ENCODE results near the gene NPBWR2.

The NPBWR2 gene

DNA sequence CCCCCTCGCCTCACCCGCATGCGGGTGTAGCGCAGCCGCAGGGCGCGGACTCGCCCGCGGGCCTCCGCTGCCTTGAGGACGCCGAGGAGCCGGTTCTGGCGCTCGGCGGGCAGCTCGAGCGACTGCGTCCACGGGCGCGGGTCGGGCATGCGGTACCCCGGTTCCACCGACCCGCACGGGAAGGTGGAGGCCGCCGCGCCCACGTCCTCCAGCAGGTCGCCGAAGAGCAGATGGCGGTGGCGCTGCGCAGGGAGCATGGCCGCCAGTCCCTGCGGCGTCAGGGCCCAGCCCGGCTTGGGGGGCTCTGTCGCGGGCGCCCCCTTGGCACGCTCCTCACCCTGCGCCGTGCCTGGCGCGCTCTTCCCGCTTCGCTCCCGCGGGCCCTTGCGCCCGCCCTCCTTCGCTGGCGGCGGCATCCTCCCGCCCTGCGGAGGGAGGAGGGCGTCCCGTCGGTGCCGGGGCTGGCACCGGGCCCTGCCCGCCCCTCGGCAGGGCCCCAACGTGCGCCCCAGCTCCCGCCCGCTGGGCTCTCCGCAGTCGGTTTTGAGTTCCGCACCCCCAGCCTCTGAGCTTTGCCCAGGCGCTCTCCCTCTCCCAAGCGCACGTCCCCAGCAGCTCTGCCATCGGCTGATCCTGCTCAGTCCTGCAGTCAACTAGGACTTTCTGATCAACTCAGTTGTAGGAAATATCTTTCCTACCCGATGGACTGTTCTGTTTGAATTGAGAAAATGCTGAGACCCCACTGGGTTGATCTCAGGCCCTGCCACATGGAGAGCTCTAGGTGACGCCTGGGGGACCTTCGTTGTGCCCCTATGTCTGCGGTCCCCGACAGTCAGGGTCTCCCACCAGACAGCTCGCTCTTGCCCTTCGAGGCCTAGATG lies 23.3 kb downstream of the NPBWR2 start, which contains the start of gene LKAAEAR1:
Gene LKAAEAR1, minus strand, starts transcription at position 595 of the 881 bp plus-strand sequence. Its CDS starts 179 bp downstream, at position 416.
- DNase-seq (ENCODE audit: low spot score): no peak

DNA sequence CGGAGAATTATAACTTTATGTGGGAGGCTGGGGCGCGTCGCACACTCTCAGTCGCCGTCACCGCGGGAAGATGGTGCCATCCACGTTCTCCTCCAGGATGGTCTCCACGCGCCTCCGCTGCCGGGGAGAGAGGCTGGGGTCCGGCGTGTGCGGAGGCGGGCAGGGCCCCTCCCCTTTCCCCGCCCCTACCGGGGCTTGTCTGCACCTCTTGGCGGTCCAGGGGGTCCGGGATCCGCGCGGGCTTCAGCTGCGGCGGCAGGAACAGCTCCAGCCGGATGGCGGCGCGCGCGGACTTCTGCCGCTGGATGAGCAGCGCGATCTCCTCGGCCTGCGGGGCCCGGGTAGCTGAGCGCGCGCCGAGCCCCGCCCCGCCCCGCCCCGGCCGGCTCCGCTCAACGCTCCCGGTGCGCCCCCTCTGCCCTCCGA lies 24.0 kb downstream of the NPBWR2 start:
- peak; percentile 89 for DNase-seq (ENCODE audit: low spot score)

DNA sequence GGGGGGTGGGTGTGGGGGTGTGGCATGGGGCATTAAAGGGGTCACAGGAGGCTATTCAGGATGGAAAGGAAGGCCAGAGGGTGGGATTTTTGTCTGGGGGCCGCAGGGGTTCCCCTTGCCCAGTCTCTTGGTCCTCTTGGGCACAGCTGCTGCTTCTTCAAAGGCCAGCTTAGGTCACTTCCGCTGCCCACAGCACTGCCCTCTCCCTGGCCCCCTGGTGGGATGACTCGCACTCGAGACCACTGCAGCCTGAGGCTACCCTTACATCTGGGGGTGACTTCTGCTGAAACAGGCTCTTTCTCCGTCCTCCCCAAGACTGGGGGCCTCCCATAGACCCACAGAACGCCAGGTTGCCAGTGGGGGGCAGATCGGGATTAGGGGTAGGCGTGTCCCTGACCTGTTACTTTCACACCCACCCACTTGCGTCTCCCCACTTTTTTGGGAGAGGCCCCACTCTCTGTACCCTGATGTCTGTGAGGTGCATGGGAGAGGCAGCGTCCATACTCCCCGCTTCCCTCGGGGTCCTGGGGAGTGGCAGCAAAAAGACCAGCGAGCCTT lies 24.5 kb downstream of the NPBWR2 start:
- no peak for DNase-seq (ENCODE audit: low spot score)

DNA sequence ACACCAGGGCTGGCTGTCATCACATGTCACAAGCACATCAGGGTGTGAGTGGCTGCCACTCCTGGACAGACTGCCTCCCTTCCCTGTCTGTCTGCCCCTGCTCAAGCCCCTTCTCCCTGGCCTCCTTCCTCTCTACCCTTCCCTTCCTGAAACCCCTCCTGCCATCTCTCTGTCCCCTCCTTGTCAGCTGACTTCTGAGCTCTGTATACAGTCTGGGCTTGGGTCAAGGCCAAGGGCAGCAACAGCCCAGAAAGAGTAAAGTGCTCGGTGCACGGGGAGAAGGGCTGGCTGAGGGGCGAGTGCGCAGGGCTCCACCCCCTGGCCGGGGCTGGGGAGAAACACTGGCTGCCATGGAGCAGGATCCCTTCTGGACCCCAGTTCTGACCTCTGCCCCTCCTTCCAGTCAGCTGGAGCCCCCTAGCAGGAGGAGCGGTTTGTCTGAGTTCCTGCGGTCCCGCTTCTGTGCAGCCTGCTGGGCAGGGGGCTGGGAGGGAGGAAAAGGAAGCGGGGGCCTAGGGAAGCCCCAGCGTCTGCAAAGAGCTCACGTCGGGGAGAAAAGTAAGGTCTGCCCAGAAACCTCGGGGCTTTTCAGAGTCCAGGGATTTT lies 25.1 kb downstream of the NPBWR2 start:
- DNase-seq (ENCODE audit: low spot score): no peak

DNA sequence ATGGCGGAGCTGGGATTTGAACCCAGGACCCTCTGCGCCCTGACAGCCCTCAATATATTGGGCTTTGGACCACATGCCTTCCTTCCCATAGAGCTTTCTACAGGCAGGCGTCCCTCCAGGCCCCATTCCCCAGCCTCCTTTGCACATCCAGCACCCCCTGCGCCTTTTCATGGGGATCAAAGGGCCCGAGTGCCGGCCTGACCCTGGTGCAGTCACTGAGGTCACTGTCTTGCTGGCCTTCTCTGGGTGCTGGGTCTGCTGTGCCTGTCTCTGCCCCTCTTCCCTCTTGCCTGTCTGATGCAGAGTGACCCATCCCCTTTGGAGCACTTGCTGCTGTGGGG lies 25.8 kb downstream of the NPBWR2 start:
- DNase-seq (ENCODE audit: low spot score): no peak

DNA sequence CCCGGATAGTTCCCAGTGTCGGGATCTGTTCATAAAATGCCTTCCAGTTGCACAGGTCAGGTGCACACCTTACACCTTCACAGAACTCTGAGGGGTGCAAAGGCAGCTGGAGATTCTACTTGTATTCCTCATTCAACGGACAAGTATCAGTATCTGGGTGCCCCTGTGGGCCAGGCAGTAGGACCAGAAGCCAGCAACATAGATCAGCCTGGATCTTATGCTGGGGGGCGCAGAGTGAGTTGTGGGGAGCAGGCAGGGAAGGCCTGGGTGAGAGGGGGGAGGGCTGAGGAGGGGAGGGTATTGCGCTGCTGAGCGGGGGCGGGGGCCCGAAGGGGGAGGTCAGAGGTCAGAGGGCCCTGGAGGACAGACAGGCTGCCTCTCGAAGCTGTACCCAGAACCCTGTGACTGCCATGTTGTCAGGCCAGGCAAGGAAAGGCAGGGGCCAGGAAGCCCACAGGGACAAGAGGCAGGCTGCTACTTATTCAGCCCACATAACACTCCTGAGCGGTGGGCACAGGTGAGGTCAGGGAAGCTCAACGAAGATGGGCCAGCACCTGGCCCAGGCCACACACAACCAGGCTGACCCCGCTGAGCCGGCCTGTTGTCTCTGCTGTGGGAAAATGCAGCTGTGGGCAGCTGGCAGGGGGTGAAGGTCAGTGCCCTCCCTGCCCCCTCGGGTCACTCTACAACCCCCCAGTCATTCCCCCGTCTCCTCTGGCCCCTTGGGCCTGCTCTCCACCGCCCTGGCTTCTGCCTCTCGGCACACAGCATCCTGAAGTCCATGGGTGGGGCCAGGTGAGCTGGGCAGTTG lies 26.3 kb downstream of the NPBWR2 start:
- DNase-seq (ENCODE audit: low spot score): no peak

DNA sequence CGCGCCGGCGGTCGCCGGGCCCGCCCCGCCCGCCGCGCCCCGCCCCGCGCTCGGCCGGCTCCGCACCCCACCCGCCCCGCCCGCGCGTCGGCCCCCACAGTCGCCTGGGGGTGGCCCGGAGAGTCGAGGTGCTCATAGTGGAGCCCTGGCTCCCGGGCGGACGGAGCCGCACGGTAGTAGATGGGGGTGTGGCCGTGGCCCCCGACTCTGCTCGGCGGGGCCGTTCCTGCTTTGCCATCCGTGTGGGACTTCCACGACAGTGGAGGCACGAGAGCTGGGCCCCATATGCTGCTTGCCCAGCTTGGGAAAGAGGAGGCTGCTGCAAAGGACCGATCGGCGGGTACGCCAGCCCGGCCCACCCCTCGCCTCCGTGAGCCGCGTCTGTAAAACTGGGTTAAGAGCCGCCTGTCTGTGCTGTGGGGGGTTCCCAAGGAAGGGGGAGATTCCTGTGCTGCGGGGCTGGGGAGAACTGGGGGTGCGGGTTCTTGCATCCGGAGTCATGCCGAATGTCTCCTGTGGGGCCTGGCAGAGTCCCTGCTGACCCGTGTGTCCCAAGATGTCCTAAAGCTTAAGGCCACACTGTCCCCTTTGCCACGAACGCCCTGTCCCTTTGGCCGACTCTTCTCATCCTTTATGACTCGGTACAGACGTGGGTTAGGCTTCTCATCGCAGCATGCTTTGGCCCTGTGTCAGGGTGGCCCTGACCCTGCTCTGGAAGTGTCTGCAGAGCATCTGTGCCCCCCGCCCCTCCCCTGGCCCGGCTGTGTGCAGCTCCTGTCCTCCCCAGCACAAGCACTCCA lies 27.2 kb downstream of the NPBWR2 start, which contains the start of gene OPRL1:
Gene OPRL1, plus strand, starts transcription at position 70 of the 800 bp plus-strand sequence. CDS start 12,639 bp downstream, outside the sequence.
- no peak for DNase-seq (ENCODE audit: low spot score)

DNA sequence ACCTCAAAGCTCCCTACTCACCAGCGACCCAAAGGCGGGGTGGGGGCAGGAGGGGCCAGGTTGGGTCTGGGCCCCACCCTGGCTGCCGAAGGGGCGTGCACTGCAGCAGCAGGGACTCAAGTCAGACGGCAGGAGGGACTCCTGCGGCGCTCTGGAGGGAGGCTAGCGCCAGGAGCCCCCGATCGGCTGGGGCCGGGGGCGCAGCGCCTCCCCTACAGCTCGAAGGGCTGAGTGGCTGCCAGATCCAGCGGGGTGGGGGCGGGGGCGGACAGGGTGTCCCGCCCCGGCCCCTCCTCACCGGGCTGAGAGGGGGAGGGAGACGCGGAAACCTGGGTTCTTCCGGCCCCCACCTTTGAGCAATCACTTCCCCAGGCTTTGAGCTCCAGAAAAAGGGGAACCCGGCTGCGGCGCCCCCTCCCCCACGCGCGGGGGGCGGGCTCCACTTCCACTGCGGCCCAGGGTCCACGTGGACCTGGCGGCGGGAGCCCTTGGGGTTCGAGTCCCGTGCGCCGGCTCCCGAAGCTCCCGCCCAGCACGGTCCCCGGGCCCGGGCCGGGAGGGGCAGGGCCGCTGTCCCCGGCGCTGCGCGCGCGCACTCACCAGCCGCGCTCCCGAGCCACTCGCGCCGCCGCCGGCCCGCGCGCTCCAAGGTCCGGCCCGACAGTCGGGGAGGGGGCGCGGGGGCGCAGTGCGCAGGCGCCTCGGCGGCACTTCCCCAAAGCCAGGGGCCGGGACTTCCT lies 27.9 kb downstream of the NPBWR2 start, which contains the start of gene RGS19:
Gene RGS19, minus strand, starts transcription at position 246 of the 740 bp plus-strand sequence. CDS start 2,632 bp downstream, outside the sequence.
- DNase-seq (ENCODE audit: low spot score): peak; percentile 86

DNA sequence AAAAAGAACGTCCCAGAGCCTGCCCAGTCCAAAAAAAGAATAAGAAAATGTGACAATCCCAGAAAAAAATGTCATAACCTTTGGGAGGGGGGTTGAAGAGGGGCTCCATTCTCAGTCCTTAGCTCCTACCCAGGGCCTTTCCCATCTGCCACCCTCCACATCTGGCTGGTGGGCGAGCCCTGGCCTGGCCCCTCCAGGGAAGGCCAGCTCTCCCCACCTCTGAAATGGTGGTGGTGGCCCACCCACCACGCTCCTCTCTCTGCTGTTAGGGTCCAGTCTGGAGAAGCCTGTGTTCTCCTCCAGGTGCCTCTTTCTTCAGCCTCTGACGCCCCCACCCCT lies 28.5 kb downstream of the NPBWR2 start:
- DNase-seq (ENCODE audit: low spot score): no peak

DNA sequence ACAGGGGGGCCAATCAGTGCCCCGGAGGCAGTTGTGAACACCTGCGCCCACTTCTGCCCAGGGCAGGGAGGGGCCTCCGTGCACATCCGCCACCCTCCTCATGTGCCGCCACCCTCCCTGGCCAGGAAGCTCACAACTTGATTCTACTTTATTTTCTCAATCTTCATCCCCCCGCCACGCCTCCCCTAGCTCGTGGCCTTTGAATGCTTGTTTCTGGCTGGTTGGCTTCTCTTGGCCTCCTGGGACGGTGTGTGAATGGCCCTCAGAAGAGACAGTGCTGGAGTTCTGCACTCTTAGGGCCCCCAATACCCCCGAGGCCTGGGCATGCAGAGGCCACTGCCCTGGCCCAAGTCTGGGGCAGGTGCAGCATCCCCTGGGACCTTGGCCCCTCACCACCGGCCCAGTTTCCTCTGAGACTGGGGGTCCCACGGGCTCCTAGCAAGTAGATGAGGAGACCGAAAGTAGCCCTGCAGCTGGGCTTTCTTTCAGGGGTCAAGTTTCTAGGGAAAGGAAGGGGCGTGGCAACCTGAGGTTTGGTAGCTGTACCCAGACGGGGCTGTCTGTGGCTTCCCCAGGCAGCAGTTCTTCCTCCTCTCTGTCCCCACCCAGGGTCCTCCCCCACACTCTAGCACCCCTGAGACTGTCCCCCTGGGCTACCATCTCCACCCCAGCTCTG lies 29.4 kb downstream of the NPBWR2 start:
- DNase-seq (ENCODE audit: low spot score): no peak

DNA sequence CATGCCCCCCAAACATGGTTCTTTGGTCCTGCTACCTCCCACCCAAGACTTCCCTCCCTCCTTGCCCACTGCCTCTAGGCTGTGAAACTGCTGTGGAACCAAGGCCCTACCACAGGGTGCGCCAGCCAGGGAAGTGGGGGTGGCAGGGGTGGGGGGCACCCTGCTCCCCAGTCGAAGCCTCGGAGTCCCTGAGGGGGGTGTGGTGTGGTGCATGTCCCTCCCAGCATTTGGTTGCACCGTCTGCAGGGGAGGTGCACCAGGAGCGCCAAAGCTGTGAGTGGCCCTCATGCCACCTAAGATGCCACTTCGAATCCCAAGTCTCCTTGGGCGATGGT lies 29.9 kb downstream of the NPBWR2 start:
- no peak for DNase-seq (ENCODE audit: low spot score)

DNA sequence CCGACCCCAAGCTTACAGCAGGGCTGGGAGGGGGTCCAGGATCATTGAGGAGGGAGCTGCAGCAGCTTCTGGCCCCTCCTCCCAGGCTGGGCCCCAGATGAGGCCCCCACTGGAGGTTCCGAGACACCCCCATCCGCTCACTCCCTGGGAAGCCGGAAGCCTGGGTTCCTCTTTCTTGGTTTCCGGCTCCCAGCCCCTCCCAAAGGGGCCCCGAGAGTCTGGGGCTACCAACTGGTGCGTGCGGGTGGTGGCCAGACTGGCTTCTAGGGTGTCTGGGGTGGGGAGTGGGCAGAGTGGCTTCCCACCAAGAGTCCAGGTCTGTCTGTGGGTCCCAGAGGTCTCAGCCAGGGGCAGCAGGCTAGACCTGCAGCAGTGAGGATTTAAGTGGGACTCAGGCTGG lies 30.3 kb downstream of the NPBWR2 start:
- no peak for DNase-seq (ENCODE audit: low spot score)

DNA sequence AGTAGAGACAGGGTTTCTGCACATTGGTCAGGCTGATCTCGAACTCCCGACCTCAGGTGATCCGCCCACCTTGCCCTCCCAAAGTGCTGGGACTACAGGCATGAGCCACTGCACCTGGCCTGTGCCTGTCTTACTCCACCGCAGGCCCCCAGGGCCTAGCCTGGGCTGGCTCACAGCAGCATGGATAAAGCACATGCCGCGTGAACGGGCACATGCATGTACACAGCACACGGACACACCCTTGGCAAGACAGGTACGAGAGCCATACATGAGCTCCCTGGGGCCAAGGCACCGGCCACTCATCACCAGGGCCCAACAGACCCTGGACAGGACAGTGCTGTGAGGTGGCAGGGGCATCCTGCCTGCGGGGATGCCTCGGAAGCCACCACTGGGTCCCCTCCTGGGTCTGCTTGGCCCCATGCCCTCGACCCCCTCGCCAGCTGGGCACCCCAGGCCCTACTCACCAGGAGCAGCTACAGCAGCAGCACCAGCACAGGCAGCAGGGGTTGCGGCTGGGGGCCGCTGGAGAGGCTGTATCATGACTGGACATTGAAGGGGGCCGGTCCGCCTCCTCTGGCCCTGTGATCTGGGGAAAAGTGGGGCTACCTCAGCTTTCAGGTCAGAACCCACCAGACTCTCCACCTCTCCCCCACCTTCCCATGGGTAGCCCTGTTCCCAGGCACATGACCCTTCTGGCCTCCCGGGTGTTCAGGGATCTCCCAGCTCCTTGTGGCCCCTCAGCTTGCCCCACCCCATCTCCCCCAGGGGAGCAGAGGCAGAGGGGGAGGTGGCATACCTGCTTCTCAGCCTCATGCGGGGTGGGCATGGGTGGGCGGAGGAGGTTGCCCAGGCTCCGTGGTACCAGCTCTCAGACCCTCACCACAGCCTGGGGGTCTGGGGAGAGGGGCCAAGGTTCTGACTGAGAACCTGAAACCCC lies 31.0 kb downstream of the NPBWR2 start:
- no peak for DNase-seq (ENCODE audit: low spot score)

DNA sequence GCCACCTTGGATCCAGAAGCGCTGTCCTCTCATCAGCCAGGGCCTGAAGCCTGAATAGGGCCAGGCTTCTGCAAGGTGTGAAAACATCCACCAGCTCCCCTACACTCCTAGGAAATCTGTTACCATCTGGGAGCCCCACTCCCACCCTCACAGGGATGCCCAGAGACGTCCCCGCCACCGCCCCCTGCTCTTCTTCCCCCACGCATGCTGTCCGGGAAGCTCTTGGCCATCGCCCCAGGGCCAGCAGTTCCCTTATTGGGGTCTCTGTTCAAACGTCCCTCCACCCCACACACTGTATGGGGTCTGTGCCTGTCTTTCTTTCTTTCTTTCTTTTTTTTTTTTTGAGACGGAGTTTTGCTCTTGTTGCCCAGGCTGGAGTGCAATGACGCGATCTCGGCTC lies 31.8 kb downstream of the NPBWR2 start:
- DNase-seq (ENCODE audit: low spot score): no peak

DNA sequence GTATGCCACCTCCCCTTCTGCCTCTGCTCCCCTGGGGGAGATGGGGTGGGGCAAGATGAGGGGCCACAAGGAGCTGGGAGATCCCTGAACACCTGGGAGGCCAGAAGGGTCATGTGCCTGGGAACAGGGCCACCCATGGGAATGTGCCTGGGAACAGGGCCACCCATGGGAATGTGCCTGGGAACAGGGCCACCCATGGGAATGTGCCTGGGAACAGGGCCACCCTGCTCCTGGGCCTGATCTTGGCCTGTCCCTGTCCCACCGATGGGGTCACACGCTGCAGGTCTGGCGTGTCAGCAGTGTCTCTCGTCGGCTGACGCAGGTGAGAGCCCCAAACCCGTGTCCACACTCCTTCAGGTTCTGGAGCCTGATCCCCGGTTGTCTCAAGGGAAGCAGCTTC lies 32.4 kb downstream of the NPBWR2 start:
- DNase-seq (ENCODE audit: low spot score): no peak

DNA sequence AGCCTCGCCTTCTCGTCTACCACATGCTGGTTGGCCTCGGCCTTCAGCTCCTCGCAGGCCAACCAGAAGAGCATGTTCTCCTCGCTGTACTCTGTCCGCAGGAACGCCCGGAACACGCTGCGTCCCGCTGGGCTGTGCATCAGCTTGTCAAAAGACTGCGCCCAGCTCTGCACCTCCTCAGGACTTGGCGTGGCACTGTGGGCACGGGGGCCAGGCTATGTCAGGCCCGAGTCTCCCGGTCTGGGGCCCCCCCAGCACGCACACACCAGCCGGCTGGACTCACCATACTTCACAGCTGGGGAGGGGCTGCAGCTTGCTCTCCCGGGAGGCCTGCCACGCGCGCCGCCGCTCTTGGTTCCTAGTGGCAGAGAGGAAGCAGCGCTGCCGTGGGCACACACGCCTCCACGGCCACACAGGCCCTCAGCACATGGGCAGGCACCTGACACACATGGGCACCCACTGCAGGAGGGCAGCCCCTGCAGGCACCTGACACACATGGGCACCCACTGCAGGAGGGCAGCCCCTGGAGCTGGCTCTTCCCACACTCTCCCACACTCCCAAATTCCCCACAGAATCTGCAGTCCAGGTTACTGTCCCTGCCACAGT lies 33.1 kb downstream of the NPBWR2 start:
- DNase-seq (ENCODE audit: low spot score): no peak

DNA sequence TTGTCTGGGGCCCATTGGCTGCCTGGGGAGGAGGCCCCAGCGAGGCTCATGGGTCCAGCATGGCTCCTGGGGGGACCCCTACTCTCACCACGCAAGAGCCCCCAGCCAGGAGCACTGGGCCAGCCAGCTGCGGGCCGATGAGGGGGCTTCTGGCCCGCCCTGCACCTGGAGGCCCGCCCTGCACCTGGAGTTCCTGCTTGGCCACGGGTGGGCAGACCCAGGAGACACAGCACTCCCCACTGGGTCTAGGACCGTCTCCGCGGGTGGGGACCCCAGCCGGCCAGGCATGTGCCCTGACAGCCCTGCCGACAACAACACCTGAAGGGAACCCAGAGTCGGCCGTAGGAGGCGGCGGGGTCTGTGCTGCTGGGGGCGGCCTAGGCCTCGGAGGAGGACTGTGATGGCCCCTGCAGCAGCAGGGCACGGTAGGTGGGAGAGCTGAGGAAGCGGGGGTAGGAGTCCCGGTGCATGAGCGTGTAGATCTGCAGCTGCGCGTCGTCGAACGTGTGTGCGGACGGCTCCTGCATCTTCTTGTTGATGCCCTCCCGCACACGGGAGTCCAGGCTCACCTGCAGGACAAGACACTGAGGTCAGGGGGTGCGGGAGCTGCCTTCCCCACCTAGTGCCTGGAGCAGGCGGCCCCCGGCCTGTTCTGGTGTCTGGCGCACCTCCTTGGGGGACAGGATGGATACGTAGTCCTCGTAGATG lies 33.7 kb downstream of the NPBWR2 start:
- DNase-seq (ENCODE audit: low spot score): no peak

DNA sequence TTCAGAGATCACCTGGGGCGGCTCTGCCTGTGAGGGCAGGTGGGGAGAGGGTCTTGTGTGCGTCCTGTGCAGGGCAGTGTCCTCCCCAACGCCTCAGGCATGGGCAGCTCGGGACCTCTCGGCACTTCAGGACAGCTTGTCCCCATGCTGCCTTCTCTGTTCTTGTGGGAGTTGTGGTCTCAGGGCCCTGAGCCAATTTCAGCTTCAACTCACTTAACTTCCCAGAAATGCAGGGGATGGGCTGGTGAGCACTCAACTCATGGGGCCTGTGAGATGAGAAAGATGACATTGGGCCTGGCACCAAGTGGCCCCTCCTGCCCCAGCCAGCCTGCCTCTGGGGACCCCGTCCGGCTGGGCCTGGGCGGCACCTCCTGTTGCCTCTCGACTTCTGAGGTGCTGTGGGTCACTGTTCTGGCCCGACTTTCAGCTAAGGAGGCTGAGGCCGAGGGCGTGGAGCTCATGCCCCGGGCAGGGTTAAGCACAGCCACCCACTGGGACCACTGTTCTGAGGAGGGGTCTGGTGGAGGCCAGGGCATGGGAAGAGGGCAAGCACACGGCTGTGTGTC lies 34.8 kb downstream of the NPBWR2 start:
- DNase-seq (ENCODE audit: low spot score): no peak

Data from ecto neural progenitor cell (in vitro differentiated cells).